Kidney (tissue), 14 donors: ENCODE data around the gene MOGAT2. TPM values are rescaled to one million over a fixed set of nuclear protein-coding genes. Genes with fewer than 3 reads are reported as not detected.

Source experiments
- DNase-seq, 5 donors: peaks; one replicate each; pipeline ENCODE4 v3.0.0-alpha.2; 2013 to 2020
- FAIRE-seq: peaks from 2 replicates; lab custom pipeline; 2012; peaks lifted over from hg19 to GRCh38; lab: Jason Lieb, UNC
- H3K27ac ChIP-seq, 2 donors: one replicate each; pipeline ENCODE4 v1.7.0; 2013; ENCODE audit warnings: low read depth in 2 of 2, low read length in 2 of 2, inconsistent platforms in 1 of 2
- H3K27me3 ChIP-seq: one replicate; pipeline ENCODE4 v1.7.1; 2013; ENCODE audit warnings: low read length, inconsistent platforms; ENCODE audit not compliant: control insufficient read depth, insufficient read depth
- H3K36me3 ChIP-seq, 3 donors: one replicate each; pipeline versions ENCODE4 v1.7.0 to v1.7.1; 2013; ENCODE audit warnings: low read length in 3 of 3, control low read depth in 1 of 3, inconsistent platforms in 1 of 3; ENCODE audit not compliant: insufficient read depth in 3 of 3, control insufficient read depth in 2 of 3
- H3K4me1 ChIP-seq, 3 donors: one replicate each; pipeline versions ENCODE4 v1.7.0 to v1.7.1; 2013; ENCODE audit warnings: low read length in 3 of 3, inconsistent platforms in 1 of 3, low read depth in 1 of 3; ENCODE audit not compliant: control insufficient read depth in 2 of 3, insufficient read depth in 2 of 3
- H3K4me3 ChIP-seq, 3 donors: one replicate each; pipeline versions ENCODE4 v1.7.0 to v1.8.1; 2013; ENCODE audit warnings: low read length in 3 of 3, control low read depth in 1 of 3, inconsistent platforms in 1 of 3
- H3K9ac ChIP-seq, 3 donors: one replicate each; pipeline versions ENCODE4 v1.7.0 to v1.7.1; 2013; ENCODE audit warnings: low read length in 3 of 3, control low read depth in 1 of 3, inconsistent platforms in 1 of 3
- H3K9me3 ChIP-seq, 3 donors: one replicate each; pipeline versions ENCODE4 v1.7.0 to v1.7.1; 2013; ENCODE audit warnings: low read length in 3 of 3, control low read depth in 1 of 3, inconsistent platforms in 1 of 3; ENCODE audit not compliant: control insufficient read depth in 2 of 3, insufficient read depth in 1 of 3
- CTCF ChIP-seq: IDR thresholded peaks from 3 replicates; pipeline ENCODE4 v1.5.1; 2012; ENCODE audit warnings: mild to moderate bottlenecking, moderate library complexity, borderline replicate concordance; ENCODE audit not compliant: insufficient read depth; ENCODE audit errors: extremely low read depth
- intact Hi-C: fragments of 100-400 bp; cut with DNase I; formaldehyde crosslinking; loops from one replicate; pipeline ENCODE4 v1.11.1; 2022
- polyA plus RNA-seq: library from polyadenylated mRNA; stranded (reverse); fragments of 350-450 nt; fragmentation: Illumina TruSeq; extraction: RNeasy Lipid Tissue Mini Kit (QIAGEN cat#74804); gene quantifications from one replicate; pipeline ENCODE4 v1.2.3, GENCODE V29; 2014; ENCODE audit warnings: low read depth, low replicate concordance; ENCODE audit not compliant: insufficient read depth
- total RNA-seq: library from RNA; stranded (reverse); fragmentation: NEBNext Ultra II Directional; extraction: Animal tissue kit (Norgen Biotek cat#: 25700); gene quantifications from one replicate; pipeline ENCODE4 v1.2.1, GENCODE V29; 2021
- donor health status: control.
- donor health status: control.
- donor health status: control.
- donor health status: control.
- donor health status: control.
- donor health status: DM: yes; HTN: yes; CAD: no.
- donor health status: Normal renal cell carcinoma (clear cell type).

The MOGAT2 gene
- total and polyA plus RNA-seq, 2 donors from 2014 or later: 1.1 TPM; not detected in 1

- H3K9me3 ChIP-seq: no peaks in the 10 kb centered on the region
- no peak for FAIRE-seq
- no peak overlapping the region for H3K9ac ChIP-seq
- no peaks in the 10 kb centered on the region for H3K4me1 ChIP-seq
- H3K27ac ChIP-seq: no peak overlapping the region
- no peaks in the 10 kb centered on the region for H3K36me3 ChIP-seq
- no peak for TF ChIP-seq CTCF
- intact Hi-C loops: no loop called here
- no peak for DNase-seq
- H3K27me3 ChIP-seq: no peaks in the 10 kb centered on the region
- H3K4me3 ChIP-seq: no peak overlapping the region
Observed at GRCh38 chr11:75714211-75714610, 3.4 kb upstream of the MOGAT2 start.

- Histone ChIP-seq H3K27me3 (no peaks in the 10 kb centered on the region), H3K4me3 (no peak overlapping the region), H3K4me1 (no peaks in the 10 kb centered on the region), H3K27ac (no peak overlapping the region), H3K9me3 (no peaks in the 10 kb centered on the region), H3K9ac (no peak overlapping the region), H3K36me3 (no peaks in the 10 kb centered on the region)
- no peak for TF ChIP-seq CTCF
- intact Hi-C loops: no loop called here
- FAIRE-seq (no peak), DNase-seq (no peak)
Observed at GRCh38 chr11:75715688-75716087, 1.9 kb upstream of the MOGAT2 start.

- no peaks in the 10 kb centered on the region for H3K36me3 ChIP-seq
- no peak for FAIRE-seq
- no peaks in the 10 kb centered on the region for H3K27me3 ChIP-seq
- TF ChIP-seq CTCF: no peak
- no peak overlapping the region for H3K4me3 ChIP-seq
- peaks cover 0 to 3% (median 0%) of the 10 kb centered on the region in 3 donors for H3K4me1 ChIP-seq
- H3K27ac ChIP-seq: no peak overlapping the region
- intact Hi-C loops: no loop called here
- no peak overlapping the region for H3K9ac ChIP-seq
- no peak for DNase-seq
- no peaks in the 10 kb centered on the region for H3K9me3 ChIP-seq
Observed at GRCh38 chr11:75716659-75717058, 979 bp upstream of the MOGAT2 start.
